ENCODE results near the gene NOP58. TPM values are rescaled to one million over a fixed set of nuclear protein-coding genes. Genes with fewer than 3 reads are reported as not detected.

NOP58 gene
- total and polyA plus RNA-seq, 2 of the 8 experiments (the other 6 are each of a cell fraction or from before 2014, with no cell fraction given): 41.5 to 133 TPM

DNA sequence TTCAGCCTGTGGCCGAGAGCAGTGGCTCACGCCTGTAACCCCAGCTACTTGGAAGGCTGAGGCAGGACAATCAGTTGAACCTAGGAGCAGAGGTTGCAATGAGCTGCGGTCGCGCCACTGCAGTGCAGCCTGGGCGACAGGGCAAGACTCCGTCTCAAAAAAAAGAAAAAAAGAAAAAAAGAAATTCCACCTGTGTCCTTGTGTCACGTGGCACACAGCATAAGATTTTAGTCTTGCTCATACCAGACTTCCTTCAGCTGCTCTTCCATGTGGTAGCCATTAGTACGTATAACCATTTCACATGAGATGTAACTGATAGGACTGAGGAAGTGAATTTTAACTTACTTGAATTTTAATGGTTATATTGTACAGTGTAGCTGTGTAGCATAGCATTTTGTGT lies 4.0 kb downstream of the NOP58 start:
- 88% methylated on average over 9 of the region's 9 CpGs; no CpG with 5 or more reads in 1 of the 2 experiments for WGBS, 2 experiments (ENCODE audit: extremely low coverage in 1 of 2, insufficient coverage in 1 of 2, insufficient read length in 1 of 2, insufficient replicate concordance in 2 of 2, low coverage in 1 of 2, low lambda C conversion rate in 2 of 2, missing lambda C conversion rate in 1 of 2)
- no peak overlapping the region for H3K56ac ChIP-seq (replicated peaks; ENCODE audit: insufficient read length, low read depth, low read length)
- CTCF ChIA-PET (ENCODE audit: partially characterized antibody): interaction anchor here (0.9 to 1.6 kb wide), 2 partner anchors 10 to 32 kb away, joined by 5 to 7 read pairs; partner anchors contain the start of gene SUMO1
- H3K4me1 ChIP-seq (replicated peaks in 1 of 4; ENCODE audit: control insufficient read depth in 3 of 4, insufficient read depth in 4 of 4, low read length in 3 of 4): peaks cover 0 to 3% (median 1%) of the 10 kb centered on the region in 4 experiments; a peak in 2 of 7 replicates
- no peak for FAIRE-seq
- no peak overlapping the region for H2BK20ac ChIP-seq (ENCODE audit: low read length)
- peak overlapping the region; percentile 2 to 31; a peak in 2 of 4 replicates for H3K4me2 ChIP-seq (ENCODE audit: insufficient read depth in 1 of 2, low read depth in 2 of 2, low read length in 2 of 2)
- 0 out of 2 replicates have a peak, but pooled peaks cover 4% of the 10 kb centered on the region for H3K79me1 ChIP-seq (ENCODE audit: low read depth, low read length)
- no peak overlapping the region for H3K4me3 ChIP-seq (ENCODE audit: extremely low read depth in 1 of 4, insufficient read depth in 2 of 4, low read depth in 3 of 4, low read length in 4 of 4)
- H2AK5ac ChIP-seq (ENCODE audit: low read depth, low read length): no peak overlapping the region
- H2AFZ ChIP-seq (ENCODE audit: low read length): no peak overlapping the region
- peaks cover 36 to 43% of the 10 kb centered on the region in 2 experiments for H4K20me1 ChIP-seq (replicated peaks in 1 of 2; ENCODE audit: control insufficient read depth in 1 of 2, insufficient read depth in 2 of 2, low read length in 2 of 2)
- H3K79me2 ChIP-seq (ENCODE audit: control insufficient read depth in 1 of 2, insufficient read depth in 2 of 2, low read length in 2 of 2): peaks cover 69 to 91% of the 10 kb centered on the region in 2 experiments
- no peak overlapping the region for H4K8ac ChIP-seq (ENCODE audit: extremely low read depth, insufficient read depth, low read length)
- H3K14ac ChIP-seq (ENCODE audit: insufficient read length): no peak overlapping the region
- no peak for TF ChIP-seq E2F6 (IDR thresholded peaks at IDR 0.05)
- TF ChIP-seq, protein P1, sequence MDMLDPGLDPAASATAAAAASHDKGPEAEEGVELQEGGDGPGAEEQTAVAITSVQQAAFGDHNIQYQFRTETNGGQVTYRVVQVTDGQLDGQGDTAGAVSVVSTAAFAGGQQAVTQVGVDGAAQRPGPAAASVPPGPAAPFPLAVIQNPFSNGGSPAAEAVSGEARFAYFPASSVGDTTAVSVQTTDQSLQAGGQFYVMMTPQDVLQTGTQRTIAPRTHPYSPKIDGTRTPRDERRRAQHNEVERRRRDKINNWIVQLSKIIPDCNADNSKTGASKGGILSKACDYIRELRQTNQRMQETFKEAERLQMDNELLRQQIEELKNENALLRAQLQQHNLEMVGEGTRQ (IDR thresholded peaks at IDR 0.05; ENCODE audit: low read length): no peak
- no peak for TF ChIP-seq RXRA (IDR thresholded peaks at IDR 0.05; ENCODE audit: insufficient read depth, low read depth, low read length)
- TF ChIP-seq BCL11A (IDR thresholded peaks at IDR 0.05; ENCODE audit: low read depth in 2 of 2, low read length in 2 of 2): no peak
- no peak for TF ChIP-seq CREB1 (IDR thresholded peaks at IDR 0.05)
- no peak for TF ChIP-seq JUN (IDR thresholded peaks at IDR 0.05; ENCODE audit: low read depth, low read length)
- TF ChIP-seq KDM4A (IDR thresholded peaks at IDR 0.05; ENCODE audit: low read depth, low read length, severe bottlenecking): no peak
- no peak for TF ChIP-seq NANOG (IDR thresholded peaks at IDR 0.05; ENCODE audit: insufficient read depth, low read depth, low read length, poor library complexity, severe bottlenecking)
- TF ChIP-seq CTBP2 (IDR thresholded peaks at IDR 0.05; ENCODE audit: borderline replicate concordance, insufficient read depth, insufficient read length, low read length): no peak
- H3K4ac ChIP-seq (replicated peaks; ENCODE audit: insufficient read length, low read depth, low read length): no peak overlapping the region
- no peak overlapping the region for H3K9ac ChIP-seq (replicated peaks in 1 of 4; ENCODE audit: extremely low read depth in 1 of 4, low read depth in 3 of 4, low read length in 3 of 4)
- H3K9me3 ChIP-seq (ENCODE audit: insufficient read depth in 2 of 2, low read depth in 1 of 2, low read length in 1 of 2): no peaks in the 10 kb centered on the region
- DNase-seq (ENCODE audit: low read depth in 1 of 2, low spot score in 2 of 2): no peak
- no peak overlapping the region for H2BK5ac ChIP-seq (ENCODE audit: low read depth, low read length)
- no peak overlapping the region for H3K23ac ChIP-seq (ENCODE audit: insufficient read length)
- H3K27ac ChIP-seq (ENCODE audit: low read depth, low read length): no peak overlapping the region
- no peak overlapping the region for H2BK120ac ChIP-seq (replicated peaks; ENCODE audit: low read depth, low read length)
- H3K23me2 ChIP-seq (ENCODE audit: low read depth, low read length): peaks cover 5% of the 10 kb centered on the region
- H2BK12ac ChIP-seq (ENCODE audit: low read depth, low read length): no peak overlapping the region
- H2BK15ac ChIP-seq (ENCODE audit: low read length): no peak overlapping the region
- POLR2A ChIA-PET (ENCODE audit: partially characterized antibody): interaction anchor here (0.8 to 11.9 kb wide), 11 partner anchors 9 to 105 kb away, joined by 3 to 126 read pairs (median 4); partner anchors contain the start of gene SUMO1
- no peak overlapping the region for H3K18ac ChIP-seq (ENCODE audit: extremely low read depth, low read length)
- no peaks in the 10 kb centered on the region for H3K36me3 ChIP-seq (ENCODE audit: control insufficient read depth in 2 of 4, insufficient read depth in 4 of 4, low read length in 3 of 4)
- no peaks in the 10 kb centered on the region for H3K27me3 ChIP-seq (replicated peaks in 1 of 4; ENCODE audit: control insufficient read depth in 3 of 4, extremely low read depth in 1 of 4, insufficient read depth in 3 of 4, low read length in 3 of 4)
- H4K5ac ChIP-seq (ENCODE audit: insufficient read length, low read depth, low read length): no peak overlapping the region
- no peak overlapping the region for H4K91ac ChIP-seq (replicated peaks; ENCODE audit: insufficient read length, low read length)

All from H1 (cell line).